Upper lobe of left lung (tissue), 6 donors: ENCODE data around the gene CSH2. TPM values are rescaled to one million over a fixed set of nuclear protein-coding genes. Genes with fewer than 3 reads are reported as not detected.
"Not testable (repeated sequence)": the region's sequence is repeated elsewhere in the genome, so short reads cannot be mapped to it uniquely, and the experiment has no call there.

ENCODE experiments used
- ATAC-seq, 2 donors: fragments of 200-7000 bp; cut with Tn5 transposase; one replicate each; pipeline ENCODE4 v1.9.1; 2022; ENCODE audit warnings: mild to moderate bottlenecking in 2 of 2, moderate library complexity in 2 of 2; ENCODE audit not compliant: low FRiP score in 2 of 2
- DNase-seq, 2 donors: peaks; one replicate each; pipeline ENCODE4 v3.0.0-alpha.2; 2019 to 2020
- H3K27ac ChIP-seq, 4 donors: fragments of 200-600 bp; sonication (generic); one replicate each; pipeline ENCODE4 v1.5.1; 2016 to 2019
- H3K27me3 ChIP-seq, 4 donors: fragments of 200-600 bp; sonication (generic); one replicate each; pipeline ENCODE4 v1.5.1; 2017 to 2019
- H3K36me3 ChIP-seq, 4 donors: fragments of 200-600 bp; sonication (generic); one replicate each; pipeline ENCODE4 v1.5.1; 2016 to 2019
- H3K4me1 ChIP-seq, 4 donors: fragments of 200-600 bp; sonication (generic); one replicate each; pipeline ENCODE4 v1.5.1; 2018 to 2019
- H3K4me3 ChIP-seq, 4 donors: fragments of 200-600 bp; sonication (generic); one replicate each; pipeline ENCODE4 v1.5.1; 2017 to 2019; ENCODE audit warnings: mild to moderate bottlenecking in 2 of 4, moderate library complexity in 1 of 4
- H3K9me3 ChIP-seq, 4 donors: fragments of 200-600 bp; sonication (generic); one replicate each; pipeline ENCODE4 v1.5.1; 2018 to 2019
- CTCF ChIP-seq, 6 experiments: fragments of 450-650 bp in 4 of 6; fragments of 200-600 bp in 2 of 6; sonication (generic) in 2 of 6; IDR thresholded peaks; one replicate each; pipeline ENCODE4 v1.5.1; 2016 to 2019; ENCODE audit warnings: antibody characterized with exemption in 6 of 6
- EP300 ChIP-seq, 4 donors: sonication (generic); formaldehyde crosslinking; IDR thresholded peaks; one replicate each; pipeline ENCODE4 v1.5.1; 2017; ENCODE audit warnings: antibody characterized with exemption in 4 of 4, control low read depth in 2 of 4
- POLR2A ChIP-seq, 4 donors: fragments of 450-650 bp; IDR thresholded peaks; one replicate each; pipeline ENCODE4 v1.5.1; 2016 to 2017; ENCODE audit warnings: antibody characterized with exemption in 4 of 4, mild to moderate bottlenecking in 2 of 4
- POLR2AphosphoS5 ChIP-seq, 2 donors: sonication (generic); formaldehyde crosslinking; IDR thresholded peaks; one replicate each; pipeline ENCODE4 v1.5.1; 2017; ENCODE audit warnings: antibody characterized with exemption in 2 of 2
- WGBS, 2 donors: methylation state at CpG; one replicate each; pipeline ENCODE4 v1.1.5; 2017 to 2018; 5-methylcytosine and 5-hydroxymethylcytosine counted together
- total RNA-seq, 6 donors: library from RNA; depleted of rRNA in 4 of 6; stranded (reverse); fragments of >200 nt in 4 of 6; gene quantifications; one replicate each; pipeline versions ENCODE4 v1.1.0 to v1.2.1, GENCODE V29; 2016 to 2021
- donor health status: DM: no; HTN: no; CAD: no; lungs with moderate emphysema.
- donor health status: DM: no; HTN: yes; CAD: no; lungs with severe emphysema.

Gene CSH2
- total RNA-seq = not detected

- ATAC-seq, H3K36me3 ChIP-seq, H3K4me1 ChIP-seq, H3K9me3 ChIP-seq, DNase-seq, H3K4me3 ChIP-seq, H3K27me3 ChIP-seq, H3K27ac ChIP-seq: not testable (repeated sequence)
- 72 to 80% methylated on average over 1 to 3 of the region's 7 CpGs for WGBS, 2 donors
Observed at GRCh38 chr17:63873577-63873976, at the start of gene CSH2. CSH2 (minus strand) TSS chr17:63873677; CDS start chr17:63873614, 63 bp downstream.

- WGBS, 2 donors = 62 to 73% methylated on average over 9 of the region's 9 CpGs
Observed at GRCh38 chr17:63922402-63922801, 48.9 kb upstream of the CSH2 start.

GRCh38 chr17:63920779-63921178, 47.3 kb upstream of the CSH2 start:
- H3K9me3 ChIP-seq, H3K27me3 ChIP-seq, H3K4me3 ChIP-seq, H3K36me3 ChIP-seq, DNase-seq, H3K27ac ChIP-seq, H3K4me1 ChIP-seq: not testable (repeated sequence)
- ATAC-seq = peak in 1 of 2 donors; percentile 31
- WGBS, 2 donors = 91 to 93% methylated on average over 4 to 5 of the region's 5 CpGs

More at GRCh38 chr17:63922402-63922801, 48.9 kb upstream of the CSH2 start:
- DNase-seq, H3K4me3 ChIP-seq, ATAC-seq, H3K4me1 ChIP-seq, H3K27me3 ChIP-seq, H3K27ac ChIP-seq, H3K9me3 ChIP-seq, H3K36me3 ChIP-seq: not testable (repeated sequence)

GRCh38 chr17:63920050-63920449, 46.6 kb upstream of the CSH2 start:
- ATAC-seq, H3K4me1 ChIP-seq, DNase-seq, H3K27me3 ChIP-seq, H3K36me3 ChIP-seq, H3K27ac ChIP-seq, H3K4me3 ChIP-seq, H3K9me3 ChIP-seq: not testable (repeated sequence)
- 85 to 88% methylated on average over 6 of the region's 6 CpGs for WGBS, 2 donors

- no peaks in the 10 kb centered on the region for H3K36me3 ChIP-seq
- DNase-seq (peak in 1 of 2 donors; percentile 53), ATAC-seq (peak; percentile 83 to 91)
- no peaks in the 10 kb centered on the region for H3K9me3 ChIP-seq
- H3K27me3 ChIP-seq = no peaks in the 10 kb centered on the region
- WGBS, 2 donors = 46 to 48% methylated on average over 8 of the region's 8 CpGs
- H3K27ac ChIP-seq = no peak overlapping the region
- no peak overlapping the region for H3K4me3 ChIP-seq
- no peaks in the 10 kb centered on the region for H3K4me1 ChIP-seq
- TF ChIP-seq CTCF (IDR thresholded peaks at IDR 0.05) = peak; percentile 94 to 97 (median 95)
- no peak for TF ChIP-seq EP300 (IDR thresholded peaks at IDR 0.05)
- TF ChIP-seq POLR2AphosphoS5 (IDR thresholded peaks at IDR 0.05) = no peak
- TF ChIP-seq POLR2A (IDR thresholded peaks at IDR 0.05) = no peak
Observed at GRCh38 chr17:63919311-63919723, 45.8 kb upstream of the CSH2 start.

GRCh38 chr17:63918789-63919305, 45.4 kb upstream of the CSH2 start, which contains the start of gene GH1:
GH1 (minus strand) TSS chr17:63918839; CDS start chr17:63918776, 63 bp downstream.
- H3K36me3 ChIP-seq, H3K27me3 ChIP-seq, ATAC-seq, H3K4me1 ChIP-seq, H3K4me3 ChIP-seq, H3K9me3 ChIP-seq, DNase-seq, H3K27ac ChIP-seq: not testable (repeated sequence)
- 44 to 62% methylated on average over 10 of the region's 10 CpGs for WGBS, 2 donors

- 67 to 69% methylated on average over 10 of the region's 10 CpGs for WGBS, 2 donors
- H3K27ac ChIP-seq = no peak overlapping the region
- TF ChIP-seq EP300 (IDR thresholded peaks at IDR 0.05) (no peak), POLR2A (IDR thresholded peaks at IDR 0.05) (no peak), POLR2AphosphoS5 (IDR thresholded peaks at IDR 0.05) (no peak), CTCF (IDR thresholded peaks at IDR 0.05) (no peak)
- DNase-seq (no peak), ATAC-seq (no peak)
- no peaks in the 10 kb centered on the region for H3K9me3 ChIP-seq
- no peaks in the 10 kb centered on the region for H3K4me1 ChIP-seq
- H3K27me3 ChIP-seq = no peaks in the 10 kb centered on the region
- no peak overlapping the region for H3K4me3 ChIP-seq
- no peaks in the 10 kb centered on the region for H3K36me3 ChIP-seq
Observed at GRCh38 chr17:63918305-63918704, 44.8 kb upstream of the CSH2 start.
